GM10266 (cell line): ENCODE data around the gene FAM149A.

Source experiments
- DNase-seq: peaks from one replicate; pipeline ENCODE4 v3.0.0; 2012; ENCODE audit errors: extremely low spot score
- CTCF ChIP-seq: IDR thresholded peaks from 2 replicates; pipeline ENCODE4 v1.5.1; 2012; ENCODE audit warnings: mild to moderate bottlenecking, low read depth; ENCODE audit not compliant: control insufficient read depth, insufficient read depth; ENCODE audit errors: missing control alignments

FAM149A gene

GRCh38 chr4:186217733-186218293, 113.3 kb downstream of the FAM149A start:
- DNase-seq: no peak
- no peak for TF ChIP-seq CTCF

DNA sequence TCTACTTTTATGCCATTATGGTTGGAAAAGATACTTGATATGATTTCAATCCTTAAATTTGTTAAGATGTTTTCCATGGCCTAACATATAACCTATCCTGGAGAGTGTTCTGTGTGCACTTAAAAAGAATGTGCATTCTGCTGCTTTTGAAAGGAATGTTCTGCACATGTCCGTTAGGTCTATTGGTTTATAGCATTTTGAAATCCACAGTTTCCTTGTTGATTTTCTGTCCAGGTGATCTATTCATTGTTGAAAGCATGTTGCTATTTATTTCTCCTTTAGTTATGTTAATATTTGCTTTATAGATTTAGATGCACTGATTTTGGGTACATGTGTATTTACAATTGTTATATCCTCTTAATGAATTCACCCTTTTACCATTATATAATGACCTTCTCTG, 117.1 kb downstream of the FAM149A start:
- no peak for DNase-seq
- no peak for TF ChIP-seq CTCF
